GDM1 (cell line): Measurements from ENCODE around the gene ISX.

Experiments used
- DNase-seq: peaks from one replicate; lab custom pipeline; 2025; lab: John Stamatoyannopoulos, UW

ISX gene

GRCh38 chr22:35113341-35113740 is 47.4 kb downstream of the ISX start:
- no peak for DNase-seq

- DNase-seq = no peak
Measured at GRCh38 chr22:35114131-35114980, 48.4 kb downstream of the ISX start.

- no peak for DNase-seq
Measured at GRCh38 chr22:35115515-35115914, 49.6 kb downstream of the ISX start.

- no peak for DNase-seq
Measured at GRCh38 chr22:35116269-35116668, 50.3 kb downstream of the ISX start.

GRCh38 chr22:35116817-35117216 is 50.9 kb downstream of the ISX start:
- no peak for DNase-seq

GRCh38 chr22:35119494-35119893 is 53.5 kb downstream of the ISX start:
- no peak for DNase-seq

- DNase-seq = no peak
Measured at GRCh38 chr22:35124691-35125219, 58.8 kb downstream of the ISX start.

- no peak for DNase-seq
Measured at GRCh38 chr22:35126993-35127392, 61.0 kb downstream of the ISX start.

GRCh38 chr22:35128637-35129036 is 62.7 kb downstream of the ISX start:
- no peak for DNase-seq

GRCh38 chr22:35131525-35132000 is 65.6 kb downstream of the ISX start:
- no peak for DNase-seq

- DNase-seq = no peak
Measured at GRCh38 chr22:35132568-35132967, 66.6 kb downstream of the ISX start.

- no peak for DNase-seq
Measured at GRCh38 chr22:35133702-35134380, 67.9 kb downstream of the ISX start.

GRCh38 chr22:35134637-35135036 is 68.7 kb downstream of the ISX start:
- DNase-seq = no peak

- no peak for DNase-seq
Measured at GRCh38 chr22:35135165-35135564, 69.2 kb downstream of the ISX start.
